Measurements from ENCODE around the gene RNF217.

DNA sequence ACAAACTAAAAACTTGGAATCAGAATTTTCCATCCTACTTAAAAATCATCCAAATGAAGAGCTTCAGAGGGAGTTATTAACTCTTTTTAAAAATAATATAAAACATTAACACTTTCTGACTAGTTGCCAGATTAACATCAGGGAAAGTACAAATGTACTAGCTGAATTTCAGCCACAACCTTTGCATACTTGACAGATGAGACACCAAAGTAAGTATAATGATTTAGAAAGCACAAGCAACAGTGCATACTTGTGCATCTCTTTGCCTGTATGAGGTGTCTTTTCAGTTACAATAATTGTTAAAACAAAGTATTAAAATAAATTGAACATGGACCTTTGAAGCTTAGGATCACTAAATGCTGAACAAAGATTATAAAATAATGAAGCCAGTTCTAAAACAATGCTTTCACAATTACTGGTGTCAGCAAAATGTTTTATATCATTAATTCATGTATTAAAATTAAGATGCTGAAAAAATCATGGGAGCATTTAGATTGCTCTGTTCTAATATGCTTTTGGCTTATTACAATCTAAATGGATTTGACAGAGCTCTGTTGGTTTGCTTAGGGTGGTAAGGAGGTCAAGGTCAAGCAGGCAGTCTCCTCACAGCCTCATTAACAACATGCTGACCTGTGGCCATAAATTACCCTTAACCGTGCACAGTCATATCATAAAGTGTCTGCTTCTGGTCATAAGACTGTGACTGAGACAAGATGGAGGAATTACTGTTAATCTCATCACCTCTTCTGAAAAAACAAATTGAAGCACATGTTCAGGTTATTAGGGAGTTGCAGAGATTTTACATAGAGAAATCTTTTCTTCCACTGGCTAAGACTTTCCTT is 15.1 kb downstream of the RNF217 start:
- TF ChIP-seq POLR2AphosphoS5 (IDR thresholded peaks at IDR 0.05; ENCODE audit: low read depth, low read length) (no peak), POLR2A (IDR thresholded peaks at IDR 0.05; ENCODE audit: low read depth, low read length) (no peak), TAF1 (IDR thresholded peaks at IDR 0.05; ENCODE audit: borderline replicate concordance, low read depth, low read length) (no peak)

Data from GM12892 (cell line).